Endothelial cell of umbilical vein (primary cell): Measurements from ENCODE around the gene CAMKMT. TPM values are rescaled to one million over a fixed set of nuclear protein-coding genes. Genes with fewer than 3 reads are reported as not detected.

Experiments
- BruUV-seq: library from RNA; stranded (reverse); fragments of 400-500 nt; replicated peaks from 2 replicates; lab custom pipeline; 2021; lab: Mats Ljungman, UMichigan
- CTCF ChIA-PET: fragments of 300-600, 350-600 bp; sonication (Branson Sonifier 250); formaldehyde crosslinking; loops from one replicate; lab custom pipeline; 2021; ENCODE audit warnings: antibody characterized with exemption, inconsistent platforms; lab: Charles Lee
- POLR2A ChIA-PET: fragments of 300-600, 350-600 bp; sonication (Branson Sonifier 250); formaldehyde crosslinking; loops from one replicate; lab custom pipeline; 2021; ENCODE audit warnings: antibody characterized with exemption, inconsistent platforms; lab: Charles Lee
- DNase-seq: peaks from one replicate; pipeline ENCODE4 v3.0.0-alpha.2; 2011; ENCODE audit warnings: low read depth, low spot score
- FAIRE-seq: peaks from 2 replicates; lab custom pipeline; 2011; peaks lifted over from hg19 to GRCh38; lab: Jason Lieb, UNC
- H2AFZ ChIP-seq: 2 replicates; pipeline ENCODE4 v1.6.0; 2012; ENCODE audit warnings: low read depth, low read length, control low read depth, inconsistent platforms
- H3K27ac ChIP-seq: 2 replicates; pipeline ENCODE4 v1.5.1; 2011; ENCODE audit warnings: low read depth, mild to moderate bottlenecking, control low read depth, low read length, moderate library complexity; ENCODE audit not compliant: insufficient read depth
- H3K27me3 ChIP-seq, 2 experiments: 2 replicates each; pipeline versions ENCODE4 v1.6.0 to v1.6.1; 2011; ENCODE audit warnings: low read length in 2 of 2, mixed read lengths in 1 of 2; ENCODE audit not compliant: control insufficient read depth in 2 of 2, insufficient read depth in 2 of 2
- H3K36me3 ChIP-seq, 2 experiments: 2 replicates in 1 of 2; 3 replicates in 1 of 2; pipeline ENCODE4 v1.5.1; 2011; ENCODE audit warnings: low read length in 2 of 2, mild to moderate bottlenecking in 1 of 2, moderate library complexity in 1 of 2; ENCODE audit not compliant: control insufficient read depth in 2 of 2, insufficient read depth in 2 of 2; ENCODE audit errors: extremely low read depth in 1 of 2
- H3K4me1 ChIP-seq: 3 replicates; pipeline ENCODE4 v1.5.1; 2011; ENCODE audit warnings: mild to moderate bottlenecking, low read length; ENCODE audit not compliant: control insufficient read depth, insufficient read depth; ENCODE audit errors: extremely low read depth
- H3K4me2 ChIP-seq: 2 replicates; pipeline ENCODE4 v1.6.1; 2011; ENCODE audit warnings: low read length, control low read depth, mixed read lengths; ENCODE audit not compliant: insufficient read depth
- H3K4me3 ChIP-seq, 3 experiments: fragments of 200-600 bp in 1 of 3; sonication (generic), shearing (Covaris generic) in 1 of 3; replicated peaks in 1 of 3; 2 replicates each; pipeline ENCODE4 v1.5.1; 2011 to 2016; ENCODE audit warnings: control low read depth in 3 of 3, low read length in 3 of 3, mild to moderate bottlenecking in 2 of 3, inconsistent platforms in 1 of 3, low read depth in 1 of 3, moderate library complexity in 1 of 3; ENCODE audit not compliant: insufficient read depth in 1 of 3
- H3K79me2 ChIP-seq: 2 replicates; pipeline ENCODE4 v1.6.0; 2012; ENCODE audit warnings: low read length, inconsistent platforms; ENCODE audit not compliant: control insufficient read depth, insufficient read depth
- H3K9ac ChIP-seq: replicated peaks from 2 replicates; pipeline ENCODE3; 2011; ENCODE audit warnings: low read length, control low read depth; ENCODE audit not compliant: insufficient read depth; ENCODE audit errors: extremely low read depth
- H3K9me1 ChIP-seq: replicated peaks from 3 replicates; pipeline ENCODE4 v1.6.0; 2011; ENCODE audit warnings: mild to moderate bottlenecking, low read length; ENCODE audit not compliant: control insufficient read depth, insufficient read depth; ENCODE audit errors: extremely low read depth
- H3K9me3 ChIP-seq: replicated peaks from 2 replicates; pipeline ENCODE4 v1.5.1; 2012; ENCODE audit warnings: low read length, inconsistent platforms; ENCODE audit not compliant: control insufficient read depth, insufficient read depth
- H4K20me1 ChIP-seq: replicated peaks from 2 replicates; pipeline ENCODE3; 2011; ENCODE audit warnings: mild to moderate bottlenecking, low read length; ENCODE audit not compliant: control insufficient read depth, insufficient read depth; ENCODE audit errors: extremely low read depth
- EZH2 ChIP-seq: IDR thresholded peaks from 2 replicates; pipeline ENCODE4 v1.6.1; 2012; ENCODE audit warnings: borderline replicate concordance, low read depth, mild to moderate bottlenecking, moderate library complexity, low read length, inconsistent platforms; ENCODE audit not compliant: severe bottlenecking
- FOS ChIP-seq: IDR thresholded peaks from 2 replicates; pipeline ENCODE4 v1.6.1; 2011; ENCODE audit warnings: mild to moderate bottlenecking, low read length, moderate library complexity, borderline replicate concordance; ENCODE audit not compliant: insufficient read depth
- GATA2 ChIP-seq: IDR thresholded peaks from 2 replicates; pipeline ENCODE4 v1.7.0; 2011; ENCODE audit warnings: low read depth, mild to moderate bottlenecking, moderate library complexity, mixed read lengths, low read length; ENCODE audit not compliant: insufficient read length, insufficient read depth
- JUN ChIP-seq: IDR thresholded peaks from 2 replicates; pipeline ENCODE4 v1.6.1; 2011; ENCODE audit warnings: borderline replicate concordance, low read depth; ENCODE audit not compliant: insufficient read length, insufficient read depth
- MAX ChIP-seq: IDR thresholded peaks from 2 replicates; pipeline ENCODE4 v1.6.1; 2011; ENCODE audit not compliant: insufficient read depth, insufficient read length
- MYC ChIP-seq: IDR thresholded peaks from one replicate; pipeline ENCODE4 v1.6.1; 2011; ENCODE audit warnings: mild to moderate bottlenecking, low read depth, low read length
- POLR2A ChIP-seq: IDR thresholded peaks from 2 replicates; pipeline ENCODE4 v1.6.1; 2012; ENCODE audit warnings: low read depth, mild to moderate bottlenecking, control low read depth, low read length
- POLR2AphosphoS5 ChIP-seq: IDR thresholded peaks from 2 replicates; pipeline ENCODE4 v1.6.1; 2012; ENCODE audit warnings: low read depth, mild to moderate bottlenecking, control low read depth, low read length, moderate library complexity; ENCODE audit not compliant: insufficient read depth
- dilution Hi-C: fragments of 300-500 bp; cut with MboI; formaldehyde crosslinking; loops from one replicate; pipeline ENCODE4 v1.15.0; 2019; ENCODE audit warnings: low sequenced_read_pairs; ENCODE audit not compliant: extremely low pct_ligation_motif_present
- intact Hi-C: fragments of 100-400 bp; cut with micrococcal nuclease; formaldehyde crosslinking; loops from one replicate; pipeline ENCODE4 v1.10.0; 2022
- polyA plus RNA-seq, 4 experiments: library from polyadenylated mRNA; depleted of rRNA in 3 of 4; stranded (reverse) in 3 of 4; unstranded in 1 of 4; fragments of >200 nt; gene quantifications; 2 replicates each; pipeline versions ENCODE4 v1.2.1 to v1.2.3, GENCODE V29; 2011 to 2012; ENCODE audit warnings: missing spikeins in 1 of 4
- total RNA-seq: library from RNA; stranded (reverse); gene quantifications from 2 replicates; pipeline ENCODE4 v1.2.3, GENCODE V29; 2021
- TF ChIP-seq, protein P1 (sequence below), 2 donors: IDR thresholded peaks; 1 replicate in 1 of 2; 2 replicates in 1 of 2; pipeline ENCODE4 v1.5.1; 2011; ENCODE audit warnings: low read length in 2 of 2, mild to moderate bottlenecking in 2 of 2, moderate library complexity in 2 of 2, control low read depth in 1 of 2, inconsistent platforms in 1 of 2, low read depth in 1 of 2; ENCODE audit not compliant: insufficient read depth in 1 of 2; ENCODE audit errors: extremely low read depth in 1 of 2

The CAMKMT gene
- total and polyA plus RNA-seq, 2 donors (not counting 3 experiments of a cell fraction or from before 2014, with no cell fraction given), result 4.1 to 10.7 TPM

- no peaks in the 10 kb centered on the region for H3K9me1 ChIP-seq
- intact Hi-C loops (no loop called here), dilution Hi-C loops (no loop called here)
- no peak overlapping the region for H3K27ac ChIP-seq
- H4K20me1 ChIP-seq, result no peaks in the 10 kb centered on the region
- H3K4me2 ChIP-seq, result no peak overlapping the region
- H3K79me2 ChIP-seq, result no peaks in the 10 kb centered on the region
- TF ChIP-seq EZH2 (no peak), GATA2 (no peak), POLR2A (no peak), POLR2AphosphoS5 (no peak), MYC (no peak), JUN (no peak), MAX (no peak), FOS (no peak)
- TF ChIP-seq, protein P1, sequence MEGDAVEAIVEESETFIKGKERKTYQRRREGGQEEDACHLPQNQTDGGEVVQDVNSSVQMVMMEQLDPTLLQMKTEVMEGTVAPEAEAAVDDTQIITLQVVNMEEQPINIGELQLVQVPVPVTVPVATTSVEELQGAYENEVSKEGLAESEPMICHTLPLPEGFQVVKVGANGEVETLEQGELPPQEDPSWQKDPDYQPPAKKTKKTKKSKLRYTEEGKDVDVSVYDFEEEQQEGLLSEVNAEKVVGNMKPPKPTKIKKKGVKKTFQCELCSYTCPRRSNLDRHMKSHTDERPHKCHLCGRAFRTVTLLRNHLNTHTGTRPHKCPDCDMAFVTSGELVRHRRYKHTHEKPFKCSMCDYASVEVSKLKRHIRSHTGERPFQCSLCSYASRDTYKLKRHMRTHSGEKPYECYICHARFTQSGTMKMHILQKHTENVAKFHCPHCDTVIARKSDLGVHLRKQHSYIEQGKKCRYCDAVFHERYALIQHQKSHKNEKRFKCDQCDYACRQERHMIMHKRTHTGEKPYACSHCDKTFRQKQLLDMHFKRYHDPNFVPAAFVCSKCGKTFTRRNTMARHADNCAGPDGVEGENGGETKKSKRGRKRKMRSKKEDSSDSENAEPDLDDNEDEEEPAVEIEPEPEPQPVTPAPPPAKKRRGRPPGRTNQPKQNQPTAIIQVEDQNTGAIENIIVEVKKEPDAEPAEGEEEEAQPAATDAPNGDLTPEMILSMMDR (IDR thresholded peaks at IDR 0.05; ENCODE audit: extremely low read depth in 1 of 2, insufficient read depth in 1 of 2, low read depth in 1 of 2, low read length in 2 of 2), result no peak
- no TSS peak for BruUV-seq
- H3K4me3 ChIP-seq, result no peak overlapping the region
- DNase-seq, result no peak
- ChIA-PET POLR2A (no interaction called here), CTCF (interaction anchor here (1.2 to 9.5 kb wide), 6 partner anchors 9 to 567 kb away, joined by 4 to 242 read pairs (median 15); partner anchors contain the start of genes CAMKMT and PREPL)
- no peaks in the 10 kb centered on the region for H3K9me3 ChIP-seq
- H3K9ac ChIP-seq, result no peak overlapping the region
- no peaks in the 10 kb centered on the region for H3K4me1 ChIP-seq
- FAIRE-seq, result no peak
- H3K36me3 ChIP-seq, result no peaks in the 10 kb centered on the region
- H2AFZ ChIP-seq, result no peak overlapping the region
- no peaks in the 10 kb centered on the region for H3K27me3 ChIP-seq
Observed at GRCh38 chr2:44388877-44389276, 27.1 kb downstream of the CAMKMT start.
